ENCODE measurements around the gene PLB1.

GRCh38 chr2:28447943-28448792 is 47.7 kb upstream of the PLB1 start:
- TF ChIP-seq CTCF (IDR thresholded peaks at IDR 0.05; ENCODE audit: low read length) (no peak), EZH2phosphoT487 (IDR thresholded peaks at IDR 0.05; ENCODE audit: low read length) (no peak)

Measured in MM.1S (cell line).